Ovary (tissue), 9 donors: ENCODE measurements around the gene CFAP58. TPM values are rescaled to one million over a fixed set of nuclear protein-coding genes. Genes with fewer than 3 reads are reported as not detected.

ENCODE experiments used
- DNase-seq, 5 donors: peaks; one replicate each; pipeline ENCODE4 v3.0.0-alpha.2; 2019 to 2020
- H3K27ac ChIP-seq, 2 donors: fragments of 200-600 bp; one replicate each; pipeline versions ENCODE4 v1.5.1 to v1.8.0; 2019 to 2022
- H3K27me3 ChIP-seq: fragments of 200-600 bp; one replicate; pipeline ENCODE4 v1.8.0; 2022
- H3K36me3 ChIP-seq: fragments of 200-600 bp; sonication (generic); one replicate; pipeline ENCODE4 v1.5.1; 2019
- H3K4me1 ChIP-seq: one replicate; pipeline ENCODE4 v1.8.1; 2013; ENCODE audit warnings: mild to moderate bottlenecking, moderate library complexity; ENCODE audit not compliant: insufficient read depth
- H3K4me3 ChIP-seq: fragments of 200-600 bp; sonication (generic); one replicate; pipeline ENCODE4 v1.5.1; 2017
- H3K9me3 ChIP-seq, 2 donors: fragments of 200-600 bp in 1 of 2; sonication (generic) in 1 of 2; one replicate each; pipeline versions ENCODE4 v1.5.1 to v1.8.1; 2013 to 2019; ENCODE audit warnings: mild to moderate bottlenecking in 1 of 2, moderate library complexity in 1 of 2
- EP300 ChIP-seq: sonication (generic); formaldehyde crosslinking; IDR thresholded peaks from one replicate; pipeline ENCODE4 v1.6.1; 2017; ENCODE audit warnings: antibody characterized with exemption
- POLR2A ChIP-seq: fragments of 450-650 bp; IDR thresholded peaks from one replicate; pipeline ENCODE4 v1.6.1; 2017; ENCODE audit warnings: antibody characterized with exemption, mild to moderate bottlenecking, moderate library complexity
- WGBS, 3 donors: extraction: QIAGEN DNeasy Blood & Tissue Kit in 1 of 3; methylation state at CpG; one replicate each; pipeline versions ENCODE4 v1.1.5 to v1.1.7; 2013 to 2017; 5-methylcytosine and 5-hydroxymethylcytosine counted together
- intact Hi-C, 4 donors: fragments of 100-400 bp; cut with DNase I; formaldehyde crosslinking; loops; one replicate each; pipeline versions ENCODE4 v1.11.0 to v1.15.1; 2022 to 2023
- polyA plus RNA-seq, 2 donors: library from polyadenylated mRNA; stranded (reverse); fragments of 200-250 nt in 1 of 2; fragments of 350-450 nt in 1 of 2; fragmentation: Illumina TruSeq in 1 of 2; extraction: RNeasy Lipid Tissue Mini Kit (QIAGEN cat#74804) in 1 of 2; gene quantifications; one replicate each; pipeline ENCODE4 v1.2.3, GENCODE V29; 2013 to 2014
- total RNA-seq, 7 donors: library from RNA; depleted of rRNA in 2 of 7; stranded (reverse); fragments of >200 nt in 2 of 7; fragmentation: NEBNext Ultra II Directional in 3 of 7; extraction: Animal tissue kit (Norgen Biotek cat#: 25700) in 3 of 7; gene quantifications; one replicate each; pipeline versions ENCODE4 v1.1.0 to v1.2.4, GENCODE V29; 2016 to 2023
- TF ChIP-seq, protein P1 (sequence below), 3 donors: fragments of 450-650 bp in 2 of 3; fragments of 200-600 bp in 1 of 3; IDR thresholded peaks; one replicate each; pipeline versions ENCODE4 v1.5.1 to v1.8.0; 2016 to 2022; ENCODE audit warnings: antibody characterized with exemption in 3 of 3, mild to moderate bottlenecking in 1 of 3
- donor health status: DM: no; HTN: no; CAD: no; lungs with moderate emphysema.
- donor health status: DM: no; HTN: no; CAD: no.
- donor health status: Bipolar disorder and iron deficiency.
- donor health status: DM: yes; HTN: yes; CAD: no.
- donor health status: DM: no; HTN: no; CAD: no.
- donor health status: DM: yes; HTN: yes; CAD: no.

The CFAP58 gene
- total and polyA plus RNA-seq, 9 donors = 0.17 to 7.9 (median 0.60) TPM

DNA sequence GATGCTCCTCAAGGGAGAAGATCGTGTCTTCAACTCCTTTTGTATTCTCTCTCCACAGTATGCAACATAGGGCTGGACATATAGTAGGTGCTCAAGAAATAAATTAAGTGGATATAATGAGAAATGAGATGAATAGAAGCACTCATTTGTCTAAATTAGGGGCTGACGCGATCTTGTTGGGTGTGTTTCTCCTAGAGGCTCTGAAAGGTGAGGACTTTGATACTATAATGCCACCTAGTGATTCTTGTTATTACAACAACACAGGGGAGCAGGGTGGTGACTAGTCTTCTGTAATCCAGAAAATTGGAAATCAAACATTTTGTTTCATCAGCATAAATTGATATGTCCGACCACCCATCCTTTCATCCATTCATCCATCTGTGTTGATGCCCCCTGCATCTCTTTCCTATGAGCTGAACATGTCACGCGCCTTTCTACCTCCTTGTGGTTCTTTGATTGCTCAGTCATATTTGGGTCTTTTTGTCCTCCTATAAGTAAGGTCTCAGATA, 3.5 kb upstream of the CFAP58 start:
- H3K4me1 ChIP-seq = no peaks in the 10 kb centered on the region
- no peaks in the 10 kb centered on the region for H3K36me3 ChIP-seq
- TF ChIP-seq EP300 (no peak), POLR2A (no peak)
- TF ChIP-seq, protein P1, sequence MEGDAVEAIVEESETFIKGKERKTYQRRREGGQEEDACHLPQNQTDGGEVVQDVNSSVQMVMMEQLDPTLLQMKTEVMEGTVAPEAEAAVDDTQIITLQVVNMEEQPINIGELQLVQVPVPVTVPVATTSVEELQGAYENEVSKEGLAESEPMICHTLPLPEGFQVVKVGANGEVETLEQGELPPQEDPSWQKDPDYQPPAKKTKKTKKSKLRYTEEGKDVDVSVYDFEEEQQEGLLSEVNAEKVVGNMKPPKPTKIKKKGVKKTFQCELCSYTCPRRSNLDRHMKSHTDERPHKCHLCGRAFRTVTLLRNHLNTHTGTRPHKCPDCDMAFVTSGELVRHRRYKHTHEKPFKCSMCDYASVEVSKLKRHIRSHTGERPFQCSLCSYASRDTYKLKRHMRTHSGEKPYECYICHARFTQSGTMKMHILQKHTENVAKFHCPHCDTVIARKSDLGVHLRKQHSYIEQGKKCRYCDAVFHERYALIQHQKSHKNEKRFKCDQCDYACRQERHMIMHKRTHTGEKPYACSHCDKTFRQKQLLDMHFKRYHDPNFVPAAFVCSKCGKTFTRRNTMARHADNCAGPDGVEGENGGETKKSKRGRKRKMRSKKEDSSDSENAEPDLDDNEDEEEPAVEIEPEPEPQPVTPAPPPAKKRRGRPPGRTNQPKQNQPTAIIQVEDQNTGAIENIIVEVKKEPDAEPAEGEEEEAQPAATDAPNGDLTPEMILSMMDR (IDR thresholded peaks at IDR 0.05) = peak; percentile 45 to 91 (median 74)
- intact Hi-C loops = loop anchor here in 2 of 4 donors (2.0 to 5.0 kb wide), 2 partner anchors 43 to 59 kb away; no protein-coding TSS in a partner anchor
- no peak overlapping the region for H3K27ac ChIP-seq
- peak in 2 of 5 donors; percentile 12 to 42 for DNase-seq
- WGBS, 3 donors = 24 to 27% (median 25%) methylated on average over 6 of the region's 6 CpGs
- H3K27me3 ChIP-seq = no peaks in the 10 kb centered on the region
- H3K4me3 ChIP-seq = no peak overlapping the region
- H3K9me3 ChIP-seq = no peaks in the 10 kb centered on the region

DNA sequence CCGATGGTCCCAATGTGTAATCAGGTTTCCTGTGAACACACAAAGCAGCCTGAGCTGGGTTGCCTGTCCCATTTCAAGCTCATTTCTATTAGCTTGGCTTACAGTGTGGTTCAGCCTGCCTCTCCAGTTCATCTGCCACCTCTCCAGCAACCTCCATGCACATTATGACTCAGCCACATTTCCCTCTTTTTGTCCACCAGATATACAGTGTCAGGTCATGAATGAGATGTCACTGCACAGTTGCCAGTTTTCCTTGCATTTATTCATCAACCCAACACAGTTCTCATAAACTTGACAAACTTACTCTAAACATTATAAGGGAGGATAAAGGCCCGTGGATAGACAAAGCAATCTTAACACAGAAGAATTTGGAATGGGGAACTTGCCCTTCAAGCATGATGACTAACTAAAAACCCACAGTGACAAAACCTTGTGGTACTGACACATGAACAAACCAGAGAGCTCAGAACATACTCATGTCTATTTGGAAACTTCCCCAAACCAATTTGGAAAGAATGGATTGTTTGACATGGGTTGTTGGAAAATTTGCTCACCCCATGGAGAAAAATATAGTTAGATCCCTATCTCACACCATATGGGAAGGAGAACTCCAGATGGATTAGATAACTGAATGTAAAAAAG, 2.5 kb upstream of the CFAP58 start:
- WGBS, 3 donors = 55 to 68% (median 60%) methylated on average over 2 of the region's 2 CpGs
- intact Hi-C loops = loop anchor here in 2 of 4 donors (2.0 to 5.0 kb wide), 2 partner anchors 44 to 60 kb away; no protein-coding TSS in a partner anchor
- Histone ChIP-seq H3K4me3 (no peak overlapping the region), H3K9me3 (no peaks in the 10 kb centered on the region), H3K4me1 (no peaks in the 10 kb centered on the region), H3K27ac (no peak overlapping the region), H3K36me3 (no peaks in the 10 kb centered on the region), H3K27me3 (no peaks in the 10 kb centered on the region)
- no peak for DNase-seq
- TF ChIP-seq POLR2A (no peak), EP300 (no peak)
- TF ChIP-seq, protein P1 (IDR thresholded peaks at IDR 0.05) = no peak

DNA sequence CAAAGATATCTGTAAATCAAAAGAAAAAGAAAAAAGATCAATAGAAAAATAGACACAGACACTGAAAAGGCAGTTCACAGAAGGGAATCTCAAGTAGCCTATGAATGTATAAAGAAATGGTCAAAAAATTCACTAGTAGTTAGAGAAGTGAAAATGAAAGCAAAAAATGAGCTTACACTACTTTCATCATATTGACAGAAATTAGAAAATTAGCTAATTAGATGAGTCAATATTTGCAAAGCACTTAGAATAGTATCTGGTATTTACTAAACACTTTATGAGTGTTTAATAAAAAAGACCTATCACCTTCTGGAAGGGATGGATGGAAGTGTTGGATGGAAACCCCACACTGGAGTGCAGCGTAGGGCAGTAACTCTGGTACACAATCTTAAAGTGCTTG, 1.7 kb upstream of the CFAP58 start:
- Histone ChIP-seq H3K27ac (no peak overlapping the region), H3K4me1 (no peaks in the 10 kb centered on the region), H3K4me3 (no peak overlapping the region), H3K36me3 (no peaks in the 10 kb centered on the region), H3K9me3 (no peaks in the 10 kb centered on the region), H3K27me3 (no peaks in the 10 kb centered on the region)
- intact Hi-C loops = loop anchor here in 2 of 4 donors (2.0 to 5.0 kb wide), 2 partner anchors 45 to 61 kb away; no protein-coding TSS in a partner anchor
- 89 to 95% (median 91%) methylated on average over 1 of the region's 1 CpG for WGBS, 3 donors
- DNase-seq = no peak
- TF ChIP-seq, protein P1 (IDR thresholded peaks at IDR 0.05) = no peak
- TF ChIP-seq POLR2A = no peak
- no peak for TF ChIP-seq EP300

DNA sequence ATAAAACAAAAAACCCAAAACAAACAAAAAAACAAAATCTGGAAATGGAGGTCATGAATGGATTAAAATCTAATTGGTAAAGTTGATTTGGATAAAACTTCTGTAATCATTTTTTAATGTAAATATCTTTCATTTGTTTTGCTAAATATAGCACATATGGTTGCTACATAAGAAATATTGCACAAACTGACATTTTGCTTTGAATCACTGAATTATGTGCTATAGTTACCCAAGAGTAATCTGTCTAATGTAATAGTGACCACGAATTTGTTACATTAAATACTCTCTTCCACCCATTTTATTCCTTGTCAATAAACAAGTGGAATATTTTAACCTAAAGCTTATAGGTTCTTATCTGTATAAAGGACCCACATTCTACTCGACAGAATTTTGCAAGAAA, 6.2 kb downstream of the CFAP58 start:
- Histone ChIP-seq H3K27me3 (no peaks in the 10 kb centered on the region), H3K36me3 (no peaks in the 10 kb centered on the region), H3K4me1 (no peaks in the 10 kb centered on the region), H3K9me3 (no peaks in the 10 kb centered on the region), H3K4me3 (no peak overlapping the region), H3K27ac (no peak overlapping the region)
- TF ChIP-seq, protein P1 (IDR thresholded peaks at IDR 0.05) = no peak
- TF ChIP-seq EP300 = no peak
- TF ChIP-seq POLR2A = no peak
- 73 to 78% (median 75%) methylated on average over 2 of the region's 2 CpGs for WGBS, 3 donors
- no peak for DNase-seq
- intact Hi-C loops = no loop called here
